Keratinocyte (primary cell): ENCODE results near the gene RPS25.
"Not testable (repeated sequence)": the region's sequence is repeated elsewhere in the genome, so short reads cannot be mapped to it uniquely, and the experiment has no call there.

Experiments
- CTCF ChIP-seq, 3 experiments: IDR thresholded peaks in 1 of 3; conservative IDR thresholded peaks in 1 of 3; optimal IDR thresholded peaks in 1 of 3; 2 replicates in 2 of 3; 3 replicates in 1 of 3; pipeline versions ENCODE3 to v1.5.1; 2011; ENCODE audit warnings: low read length in 3 of 3, mild to moderate bottlenecking in 3 of 3, moderate library complexity in 2 of 3, control low read depth in 1 of 3, inconsistent platforms in 1 of 3; ENCODE audit not compliant: insufficient read depth in 2 of 3; ENCODE audit errors: extremely low read depth in 1 of 3
- EZH2 ChIP-seq: IDR thresholded peaks from one replicate; pipeline ENCODE4 v1.6.1; 2012; ENCODE audit warnings: inconsistent platforms, mild to moderate bottlenecking, low read length, moderate library complexity

- TF ChIP-seq CTCF (optimal IDR thresholded peaks at IDR 0.05 in 1 of 3, IDR thresholded peaks at IDR 0.05 in 1 of 3, conservative IDR thresholded peaks at IDR 0.05 in 1 of 3; ENCODE audit: extremely low read depth in 1 of 3, insufficient read depth in 2 of 3, low read length in 3 of 3); EZH2: not testable (repeated sequence)
Measured at GRCh38 chr11:118984337-118984736, 33.8 kb downstream of the RPS25 start.
